ENCODE data around the gene KRTAP5-9. TPM values are rescaled to one million over a fixed set of nuclear protein-coding genes. Genes with fewer than 3 reads are reported as not detected.

The KRTAP5-9 gene
- total and polyA plus RNA-seq, 2 experiments from 2014 or later = 0.24 TPM; not detected in 1

DNA sequence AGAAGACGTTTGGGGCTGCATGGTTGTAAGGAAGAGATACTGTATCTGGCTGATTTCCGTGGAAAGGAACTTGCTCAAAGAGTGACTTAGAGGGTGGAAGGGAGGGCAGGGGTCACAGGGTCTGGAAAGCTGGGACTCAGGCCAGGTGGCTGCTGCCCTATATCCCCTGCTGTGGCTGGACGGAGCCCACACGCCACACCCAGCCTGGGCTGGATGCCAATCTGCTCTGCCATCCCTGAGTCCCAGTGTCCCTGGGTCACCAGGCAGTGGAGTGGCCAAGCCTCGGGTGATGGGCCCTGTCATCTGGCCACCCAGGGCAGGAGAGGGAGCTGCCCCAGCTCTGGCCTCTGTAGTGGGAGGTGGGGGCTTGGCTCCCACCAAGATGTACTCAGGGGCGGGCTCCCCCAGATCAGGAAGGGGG is 47.6 kb upstream of the KRTAP5-9 start:
- Histone ChIP-seq H3K4me2 (no peak overlapping the region), H3K4me3 (no peak overlapping the region), H3K27me3 (ENCODE audit: insufficient read depth) (no peaks in the 10 kb centered on the region), H3K36me3 (ENCODE audit: insufficient read depth) (peaks cover 8% of the 10 kb centered on the region; the same call in 1 of the 2 replicates), H3K4me1 (ENCODE audit: insufficient read depth) (peaks cover 6% of the 10 kb centered on the region; the same call in 1 of the 2 replicates), H3K27ac (ENCODE audit: low read depth) (no peak overlapping the region), H3K79me2 (replicated peaks; ENCODE audit: insufficient read depth) (no peaks in the 10 kb centered on the region), H4K20me1 (replicated peaks; ENCODE audit: insufficient read depth) (no peaks in the 10 kb centered on the region), H3K9me2 (ENCODE audit: insufficient read depth) (no peaks in the 10 kb centered on the region), H2AFZ (no peak overlapping the region), H3F3A (replicated peaks; ENCODE audit: low read depth) (no peaks in the 10 kb centered on the region)
- TF ChIP-seq EZH2phosphoT487 (IDR thresholded peaks at IDR 0.05; ENCODE audit: unreplicated experiment) (no peak), EZH2 (IDR thresholded peaks at IDR 0.05; ENCODE audit: low read depth, unreplicated experiment) (no peak), JUNB (IDR thresholded peaks at IDR 0.05; ENCODE audit: unreplicated experiment) (no peak), ZNF331 (CRISPR knock-in tag; IDR thresholded peaks at IDR 0.05; ENCODE audit: low read depth) (no peak), ZNF114 (CRISPR knock-in tag; IDR thresholded peaks at IDR 0.05) (no peak), ETS1 (IDR thresholded peaks at IDR 0.05) (no peak), CREB1 (CRISPR knock-in tag; IDR thresholded peaks at IDR 0.05; ENCODE audit: low read depth) (no peak), STAT1 (IDR thresholded peaks at IDR 0.05; ENCODE audit: unreplicated experiment) (no peak), POLR2AphosphoS5 (IDR thresholded peaks at IDR 0.05; ENCODE audit: low read depth) (no peak), NANOG (IDR thresholded peaks at IDR 0.05; ENCODE audit: borderline replicate concordance) (no peak)
- TF ChIP-seq, protein P1, sequence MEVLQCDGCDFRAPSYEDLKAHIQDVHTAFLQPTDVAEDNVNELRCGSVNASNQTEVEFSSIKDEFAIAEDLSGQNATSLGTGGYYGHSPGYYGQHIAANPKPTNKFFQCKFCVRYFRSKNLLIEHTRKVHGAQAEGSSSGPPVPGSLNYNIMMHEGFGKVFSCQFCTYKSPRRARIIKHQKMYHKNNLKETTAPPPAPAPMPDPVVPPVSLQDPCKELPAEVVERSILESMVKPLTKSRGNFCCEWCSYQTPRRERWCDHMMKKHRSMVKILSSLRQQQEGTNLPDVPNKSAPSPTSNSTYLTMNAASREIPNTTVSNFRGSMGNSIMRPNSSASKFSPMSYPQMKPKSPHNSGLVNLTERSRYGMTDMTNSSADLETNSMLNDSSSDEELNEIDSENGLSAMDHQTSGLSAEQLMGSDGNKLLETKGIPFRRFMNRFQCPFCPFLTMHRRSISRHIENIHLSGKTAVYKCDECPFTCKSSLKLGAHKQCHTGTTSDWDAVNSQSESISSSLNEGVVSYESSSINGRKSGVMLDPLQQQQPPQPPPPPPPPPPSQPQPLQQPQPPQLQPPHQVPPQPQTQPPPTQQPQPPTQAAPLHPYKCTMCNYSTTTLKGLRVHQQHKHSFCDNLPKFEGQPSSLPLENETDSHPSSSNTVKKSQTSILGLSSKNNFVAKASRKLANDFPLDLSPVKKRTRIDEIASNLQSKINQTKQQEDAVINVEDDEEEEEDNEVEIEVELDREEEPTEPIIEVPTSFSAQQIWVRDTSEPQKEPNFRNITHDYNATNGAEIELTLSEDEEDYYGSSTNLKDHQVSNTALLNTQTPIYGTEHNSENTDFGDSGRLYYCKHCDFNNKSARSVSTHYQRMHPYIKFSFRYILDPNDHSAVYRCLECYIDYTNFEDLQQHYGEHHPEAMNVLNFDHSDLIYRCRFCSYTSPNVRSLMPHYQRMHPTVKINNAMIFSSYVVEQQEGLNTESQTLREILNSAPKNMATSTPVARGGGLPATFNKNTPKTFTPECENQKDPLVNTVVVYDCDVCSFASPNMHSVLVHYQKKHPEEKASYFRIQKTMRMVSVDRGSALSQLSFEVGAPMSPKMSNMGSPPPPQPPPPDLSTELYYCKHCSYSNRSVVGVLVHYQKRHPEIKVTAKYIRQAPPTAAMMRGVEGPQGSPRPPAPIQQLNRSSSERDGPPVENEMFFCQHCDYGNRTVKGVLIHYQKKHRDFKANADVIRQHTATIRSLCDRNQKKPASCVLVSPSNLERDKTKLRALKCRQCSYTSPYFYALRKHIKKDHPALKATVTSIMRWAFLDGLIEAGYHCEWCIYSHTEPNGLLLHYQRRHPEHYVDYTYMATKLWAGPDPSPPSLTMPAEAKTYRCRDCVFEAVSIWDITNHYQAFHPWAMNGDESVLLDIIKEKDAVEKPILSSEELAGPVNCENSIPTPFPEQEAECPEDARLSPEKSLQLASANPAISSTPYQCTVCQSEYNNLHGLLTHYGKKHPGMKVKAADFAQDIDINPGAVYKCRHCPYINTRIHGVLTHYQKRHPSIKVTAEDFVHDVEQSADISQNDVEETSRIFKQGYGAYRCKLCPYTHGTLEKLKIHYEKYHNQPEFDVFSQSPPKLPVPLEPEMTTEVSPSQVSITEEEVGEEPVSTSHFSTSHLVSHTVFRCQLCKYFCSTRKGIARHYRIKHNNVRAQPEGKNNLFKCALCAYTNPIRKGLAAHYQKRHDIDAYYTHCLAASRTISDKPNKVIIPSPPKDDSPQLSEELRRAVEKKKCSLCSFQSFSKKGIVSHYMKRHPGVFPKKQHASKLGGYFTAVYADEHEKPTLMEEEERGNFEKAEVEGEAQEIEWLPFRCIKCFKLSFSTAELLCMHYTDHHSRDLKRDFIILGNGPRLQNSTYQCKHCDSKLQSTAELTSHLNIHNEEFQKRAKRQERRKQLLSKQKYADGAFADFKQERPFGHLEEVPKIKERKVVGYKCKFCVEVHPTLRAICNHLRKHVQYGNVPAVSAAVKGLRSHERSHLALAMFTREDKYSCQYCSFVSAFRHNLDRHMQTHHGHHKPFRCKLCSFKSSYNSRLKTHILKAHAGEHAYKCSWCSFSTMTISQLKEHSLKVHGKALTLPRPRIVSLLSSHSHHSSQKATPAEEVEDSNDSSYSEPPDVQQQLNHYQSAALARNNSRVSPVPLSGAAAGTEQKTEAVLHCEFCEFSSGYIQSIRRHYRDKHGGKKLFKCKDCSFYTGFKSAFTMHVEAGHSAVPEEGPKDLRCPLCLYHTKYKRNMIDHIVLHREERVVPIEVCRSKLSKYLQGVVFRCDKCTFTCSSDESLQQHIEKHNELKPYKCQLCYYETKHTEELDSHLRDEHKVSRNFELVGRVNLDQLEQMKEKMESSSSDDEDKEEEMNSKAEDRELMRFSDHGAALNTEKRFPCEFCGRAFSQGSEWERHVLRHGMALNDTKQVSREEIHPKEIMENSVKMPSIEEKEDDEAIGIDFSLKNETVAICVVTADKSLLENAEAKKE (CRISPR knock-in tag; IDR thresholded peaks at IDR 0.05) = no peak
- TF ChIP-seq, protein P2, sequence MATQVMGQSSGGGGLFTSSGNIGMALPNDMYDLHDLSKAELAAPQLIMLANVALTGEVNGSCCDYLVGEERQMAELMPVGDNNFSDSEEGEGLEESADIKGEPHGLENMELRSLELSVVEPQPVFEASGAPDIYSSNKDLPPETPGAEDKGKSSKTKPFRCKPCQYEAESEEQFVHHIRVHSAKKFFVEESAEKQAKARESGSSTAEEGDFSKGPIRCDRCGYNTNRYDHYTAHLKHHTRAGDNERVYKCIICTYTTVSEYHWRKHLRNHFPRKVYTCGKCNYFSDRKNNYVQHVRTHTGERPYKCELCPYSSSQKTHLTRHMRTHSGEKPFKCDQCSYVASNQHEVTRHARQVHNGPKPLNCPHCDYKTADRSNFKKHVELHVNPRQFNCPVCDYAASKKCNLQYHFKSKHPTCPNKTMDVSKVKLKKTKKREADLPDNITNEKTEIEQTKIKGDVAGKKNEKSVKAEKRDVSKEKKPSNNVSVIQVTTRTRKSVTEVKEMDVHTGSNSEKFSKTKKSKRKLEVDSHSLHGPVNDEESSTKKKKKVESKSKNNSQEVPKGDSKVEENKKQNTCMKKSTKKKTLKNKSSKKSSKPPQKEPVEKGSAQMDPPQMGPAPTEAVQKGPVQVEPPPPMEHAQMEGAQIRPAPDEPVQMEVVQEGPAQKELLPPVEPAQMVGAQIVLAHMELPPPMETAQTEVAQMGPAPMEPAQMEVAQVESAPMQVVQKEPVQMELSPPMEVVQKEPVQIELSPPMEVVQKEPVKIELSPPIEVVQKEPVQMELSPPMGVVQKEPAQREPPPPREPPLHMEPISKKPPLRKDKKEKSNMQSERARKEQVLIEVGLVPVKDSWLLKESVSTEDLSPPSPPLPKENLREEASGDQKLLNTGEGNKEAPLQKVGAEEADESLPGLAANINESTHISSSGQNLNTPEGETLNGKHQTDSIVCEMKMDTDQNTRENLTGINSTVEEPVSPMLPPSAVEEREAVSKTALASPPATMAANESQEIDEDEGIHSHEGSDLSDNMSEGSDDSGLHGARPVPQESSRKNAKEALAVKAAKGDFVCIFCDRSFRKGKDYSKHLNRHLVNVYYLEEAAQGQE (IDR thresholded peaks at IDR 0.05; ENCODE audit: unreplicated experiment) = no peak
- TF ChIP-seq, protein P3, sequence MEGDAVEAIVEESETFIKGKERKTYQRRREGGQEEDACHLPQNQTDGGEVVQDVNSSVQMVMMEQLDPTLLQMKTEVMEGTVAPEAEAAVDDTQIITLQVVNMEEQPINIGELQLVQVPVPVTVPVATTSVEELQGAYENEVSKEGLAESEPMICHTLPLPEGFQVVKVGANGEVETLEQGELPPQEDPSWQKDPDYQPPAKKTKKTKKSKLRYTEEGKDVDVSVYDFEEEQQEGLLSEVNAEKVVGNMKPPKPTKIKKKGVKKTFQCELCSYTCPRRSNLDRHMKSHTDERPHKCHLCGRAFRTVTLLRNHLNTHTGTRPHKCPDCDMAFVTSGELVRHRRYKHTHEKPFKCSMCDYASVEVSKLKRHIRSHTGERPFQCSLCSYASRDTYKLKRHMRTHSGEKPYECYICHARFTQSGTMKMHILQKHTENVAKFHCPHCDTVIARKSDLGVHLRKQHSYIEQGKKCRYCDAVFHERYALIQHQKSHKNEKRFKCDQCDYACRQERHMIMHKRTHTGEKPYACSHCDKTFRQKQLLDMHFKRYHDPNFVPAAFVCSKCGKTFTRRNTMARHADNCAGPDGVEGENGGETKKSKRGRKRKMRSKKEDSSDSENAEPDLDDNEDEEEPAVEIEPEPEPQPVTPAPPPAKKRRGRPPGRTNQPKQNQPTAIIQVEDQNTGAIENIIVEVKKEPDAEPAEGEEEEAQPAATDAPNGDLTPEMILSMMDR (conservative IDR thresholded peaks at IDR 0.05; ENCODE audit: low read depth in 2 of 2) = no peak
- Mint-ChIP-seq H3K9me3 (peaks cover 5% of the 10 kb centered on the region; the same call in 2 of the 3 replicates), H3K27ac (no peak overlapping the region), H3K27me3 (ENCODE audit: insufficient read depth, low read depth, poor library complexity) (peaks cover 9% of the 10 kb centered on the region), H3K36me3 (ENCODE audit: low read depth) (peaks cover 37% of the 10 kb centered on the region), H3K4me1 (peaks cover 14% of the 10 kb centered on the region), H3K4me3 (no peak overlapping the region)
- DNase-seq (ENCODE audit: low spot score) (no peak), ATAC-seq (no peak)
